ENCODE results near the gene ECD. TPM values are rescaled to one million over a fixed set of nuclear protein-coding genes. Genes with fewer than 3 reads are reported as not detected.
A peak's percentile ranks its signal among the peaks of the same experiment; 100 is the strongest.

The ECD gene
- polyA plus RNA-seq, 2 of the 4 experiments (the other 2 are of a cell fraction) = 26.5 to 53.6 TPM

DNA sequence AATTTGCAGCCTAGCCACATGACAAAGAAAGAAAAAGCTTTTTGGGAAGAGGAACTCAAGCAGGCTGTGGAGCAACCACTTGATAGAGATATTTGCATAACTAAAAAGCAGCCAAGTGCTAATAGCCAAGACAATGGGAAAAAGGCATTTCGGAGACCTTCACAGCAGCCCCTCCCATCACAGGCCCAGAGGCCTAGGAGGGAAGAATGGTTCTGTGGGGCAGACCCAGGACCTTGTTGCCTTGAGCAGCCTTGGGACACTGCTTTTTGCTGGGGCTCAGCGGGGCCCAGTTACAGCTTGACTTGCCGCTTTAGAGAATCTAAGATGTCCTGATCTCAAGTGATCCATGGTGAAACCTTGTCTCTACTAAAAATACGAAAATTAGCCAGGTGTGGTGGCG is 38.6 kb upstream of the ECD start:
- no peak for FAIRE-seq
- CTCF ChIA-PET = interaction anchor here (1.4 to 1.8 kb wide), 3 partner anchors 11 to 38 kb away, joined by 3 to 7 read pairs (median 6); partner anchors contain the start of gene FAM149B1

DNA sequence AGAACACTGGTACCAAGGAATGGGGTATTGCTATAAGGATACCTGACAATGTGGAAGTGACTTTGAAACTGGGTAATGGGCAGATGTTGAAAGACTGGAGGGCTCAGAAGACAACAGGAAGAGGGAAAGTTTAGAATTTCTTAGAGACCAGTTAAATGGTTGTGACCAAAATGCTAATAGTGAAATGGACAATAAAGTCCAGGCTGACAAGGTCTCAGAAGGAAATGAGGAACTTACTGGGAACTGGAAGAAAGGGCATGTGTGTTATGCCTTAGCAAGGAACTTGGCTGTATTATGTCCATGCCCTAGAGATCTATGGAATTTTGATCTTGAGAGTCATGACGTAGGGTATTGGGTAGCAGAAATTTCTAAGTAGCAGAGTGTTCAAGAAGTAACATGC is 38.1 kb upstream of the ECD start:
- H3K9me3 ChIP-seq = peaks cover 8% of the 10 kb centered on the region; the same call in 1 of the 3 replicates
- H3K4me1 ChIP-seq = peaks cover 7% of the 10 kb centered on the region; the same call in 2 of the 3 replicates
- H3K27ac ChIP-seq = no peak overlapping the region
- ChIA-PET CTCF (interaction anchor here (1.4 to 1.8 kb wide), 2 partner anchors 11 to 13 kb away, joined by 3 to 7 read pairs; no protein-coding TSS in a partner anchor), POLR2A (no interaction called here)
- no peak overlapping the region for H3K4me3 ChIP-seq
- ATAC-seq (no peak), FAIRE-seq (no peak), DNase-seq (ENCODE audit: low read depth in 1 of 2, low spot score in 1 of 2) (no peak)
- TF ChIP-seq, protein P1, sequence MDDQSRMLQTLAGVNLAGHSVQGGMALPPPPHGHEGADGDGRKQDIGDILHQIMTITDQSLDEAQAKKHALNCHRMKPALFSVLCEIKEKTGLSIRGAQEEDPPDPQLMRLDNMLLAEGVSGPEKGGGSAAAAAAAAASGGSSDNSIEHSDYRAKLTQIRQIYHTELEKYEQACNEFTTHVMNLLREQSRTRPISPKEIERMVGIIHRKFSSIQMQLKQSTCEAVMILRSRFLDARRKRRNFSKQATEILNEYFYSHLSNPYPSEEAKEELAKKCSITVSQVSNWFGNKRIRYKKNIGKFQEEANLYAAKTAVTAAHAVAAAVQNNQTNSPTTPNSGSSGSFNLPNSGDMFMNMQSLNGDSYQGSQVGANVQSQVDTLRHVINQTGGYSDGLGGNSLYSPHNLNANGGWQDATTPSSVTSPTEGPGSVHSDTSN (IDR thresholded peaks at IDR 0.05) = no peak
- TF ChIP-seq HOXB5 (CRISPR knock-in tag; IDR thresholded peaks at IDR 0.05) = no peak
- no peak for TF ChIP-seq HOXB13 (CRISPR knock-in tag; IDR thresholded peaks at IDR 0.05; ENCODE audit: low read depth)
- no peak for TF ChIP-seq KDM5A (IDR thresholded peaks at IDR 0.05)
- TF ChIP-seq NFE2L2 (conservative IDR thresholded peaks at IDR 0.05; ENCODE audit: low read length) = no peak
- TF ChIP-seq, protein P2, sequence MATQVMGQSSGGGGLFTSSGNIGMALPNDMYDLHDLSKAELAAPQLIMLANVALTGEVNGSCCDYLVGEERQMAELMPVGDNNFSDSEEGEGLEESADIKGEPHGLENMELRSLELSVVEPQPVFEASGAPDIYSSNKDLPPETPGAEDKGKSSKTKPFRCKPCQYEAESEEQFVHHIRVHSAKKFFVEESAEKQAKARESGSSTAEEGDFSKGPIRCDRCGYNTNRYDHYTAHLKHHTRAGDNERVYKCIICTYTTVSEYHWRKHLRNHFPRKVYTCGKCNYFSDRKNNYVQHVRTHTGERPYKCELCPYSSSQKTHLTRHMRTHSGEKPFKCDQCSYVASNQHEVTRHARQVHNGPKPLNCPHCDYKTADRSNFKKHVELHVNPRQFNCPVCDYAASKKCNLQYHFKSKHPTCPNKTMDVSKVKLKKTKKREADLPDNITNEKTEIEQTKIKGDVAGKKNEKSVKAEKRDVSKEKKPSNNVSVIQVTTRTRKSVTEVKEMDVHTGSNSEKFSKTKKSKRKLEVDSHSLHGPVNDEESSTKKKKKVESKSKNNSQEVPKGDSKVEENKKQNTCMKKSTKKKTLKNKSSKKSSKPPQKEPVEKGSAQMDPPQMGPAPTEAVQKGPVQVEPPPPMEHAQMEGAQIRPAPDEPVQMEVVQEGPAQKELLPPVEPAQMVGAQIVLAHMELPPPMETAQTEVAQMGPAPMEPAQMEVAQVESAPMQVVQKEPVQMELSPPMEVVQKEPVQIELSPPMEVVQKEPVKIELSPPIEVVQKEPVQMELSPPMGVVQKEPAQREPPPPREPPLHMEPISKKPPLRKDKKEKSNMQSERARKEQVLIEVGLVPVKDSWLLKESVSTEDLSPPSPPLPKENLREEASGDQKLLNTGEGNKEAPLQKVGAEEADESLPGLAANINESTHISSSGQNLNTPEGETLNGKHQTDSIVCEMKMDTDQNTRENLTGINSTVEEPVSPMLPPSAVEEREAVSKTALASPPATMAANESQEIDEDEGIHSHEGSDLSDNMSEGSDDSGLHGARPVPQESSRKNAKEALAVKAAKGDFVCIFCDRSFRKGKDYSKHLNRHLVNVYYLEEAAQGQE (IDR thresholded peaks at IDR 0.05) = no peak
- TF ChIP-seq NR3C1 (IDR thresholded peaks at IDR 0.05) = no peak
- TF ChIP-seq FOSL2 (IDR thresholded peaks at IDR 0.05) = no peak
- TF ChIP-seq FOSL2 (CRISPR knock-in tag; IDR thresholded peaks at IDR 0.05) = no peak
- H3K4me2 ChIP-seq = no peak overlapping the region
- 98% methylated on average over 1 of the region's 1 CpG for WGBS (ENCODE audit: missing lambda C conversion rate)

More for the DNA sequence above, 38.6 kb upstream of the ECD start:
- POLR2A ChIA-PET = no interaction called here
- peaks cover 7% of the 10 kb centered on the region; the same call in 2 of the 3 replicates for H3K4me1 ChIP-seq
- DNase-seq (ENCODE audit: low read depth in 1 of 2, low spot score in 1 of 2) (no peak), ATAC-seq (no peak)
- H3K4me3 ChIP-seq = no peak overlapping the region
- H3K4me2 ChIP-seq = no peak overlapping the region
- H3K27ac ChIP-seq = no peak overlapping the region
- TF ChIP-seq ZFP36 (IDR thresholded peaks at IDR 0.05; ENCODE audit: borderline replicate concordance, partially characterized antibody) (peak; percentile 42), KDM5A (IDR thresholded peaks at IDR 0.05) (no peak)
- 93% methylated on average over 5 of the region's 5 CpGs for WGBS (ENCODE audit: missing lambda C conversion rate)
- peaks cover 8% of the 10 kb centered on the region; the same call in 1 of the 3 replicates for H3K9me3 ChIP-seq

DNA sequence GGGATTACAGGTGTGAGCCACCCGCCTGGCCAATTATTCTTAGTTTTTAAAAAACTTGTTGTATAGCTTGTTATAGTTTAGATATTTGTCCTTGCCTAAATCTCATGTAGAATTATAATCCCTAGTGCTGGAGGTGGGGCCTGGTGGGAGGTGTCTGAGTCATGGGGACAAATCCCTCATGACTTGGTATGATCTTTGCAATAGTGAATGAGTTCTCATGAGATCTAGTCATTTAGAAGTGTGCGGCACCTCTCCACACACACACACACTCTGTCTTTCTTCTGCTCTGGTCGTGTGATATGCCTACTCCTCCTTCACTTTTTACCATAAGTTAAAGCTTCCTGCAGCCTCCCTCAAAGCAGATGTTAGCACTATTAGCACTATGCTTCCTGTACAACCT is 37.3 kb upstream of the ECD start:
- Histone ChIP-seq H3K4me1 (peaks cover 7% of the 10 kb centered on the region; the same call in 2 of the 3 replicates), H3K27ac (no peak overlapping the region), H3K4me3 (no peak overlapping the region), H3K9me3 (peaks cover 8% of the 10 kb centered on the region; the same call in 1 of the 3 replicates), H3K4me2 (no peak overlapping the region)
- FAIRE-seq (no peak), ATAC-seq (no peak), DNase-seq (ENCODE audit: low read depth in 1 of 2, low spot score in 1 of 2) (no peak)
- CTCF ChIA-PET = interaction anchor here (0.5 to 0.6 kb wide), 2 partner anchors 12 to 951 kb away, joined by 3 read pairs; no protein-coding TSS in a partner anchor
- 83% methylated on average over 3 of the region's 3 CpGs for WGBS (ENCODE audit: missing lambda C conversion rate)
- POLR2A ChIA-PET = no interaction called here
- TF ChIP-seq ZFP36 (IDR thresholded peaks at IDR 0.05; ENCODE audit: borderline replicate concordance, partially characterized antibody) (no peak), CHD2 (IDR thresholded peaks at IDR 0.05; ENCODE audit: low read length, partially characterized antibody) (no peak), POLR2A (IDR thresholded peaks at IDR 0.05; ENCODE audit: low read length) (no peak), ESRRA (IDR thresholded peaks at IDR 0.05; ENCODE audit: borderline replicate concordance, low read length) (no peak), HOXB5 (CRISPR knock-in tag; IDR thresholded peaks at IDR 0.05) (no peak)

DNA sequence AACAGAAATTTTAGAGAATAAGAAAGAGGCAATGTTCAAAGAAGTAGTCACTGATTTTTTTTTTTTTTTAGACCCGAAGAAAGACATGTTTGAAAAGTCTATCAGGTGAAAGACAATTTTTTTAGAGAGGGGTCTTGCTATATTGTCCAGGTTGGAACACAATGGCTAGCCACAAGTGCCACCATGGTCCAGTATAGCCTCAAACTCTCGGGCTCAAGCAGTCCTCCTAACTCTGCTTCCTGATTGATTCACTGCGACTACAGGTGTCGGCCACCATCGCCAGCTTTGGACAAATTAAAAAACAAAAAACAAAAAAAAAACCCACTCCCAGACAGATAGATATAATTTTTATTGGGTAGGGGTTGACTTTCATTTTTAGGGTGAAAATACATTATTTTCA is 22.4 kb upstream of the ECD start:
- Histone ChIP-seq H3K4me1 (no peaks in the 10 kb centered on the region), H3K9me3 (no peaks in the 10 kb centered on the region), H3K4me2 (no peak overlapping the region), H3K27ac (no peak overlapping the region), H3K4me3 (no peak overlapping the region)
- 85% methylated on average over 5 of the region's 5 CpGs for WGBS (ENCODE audit: missing lambda C conversion rate)
- TF ChIP-seq, protein P3, sequence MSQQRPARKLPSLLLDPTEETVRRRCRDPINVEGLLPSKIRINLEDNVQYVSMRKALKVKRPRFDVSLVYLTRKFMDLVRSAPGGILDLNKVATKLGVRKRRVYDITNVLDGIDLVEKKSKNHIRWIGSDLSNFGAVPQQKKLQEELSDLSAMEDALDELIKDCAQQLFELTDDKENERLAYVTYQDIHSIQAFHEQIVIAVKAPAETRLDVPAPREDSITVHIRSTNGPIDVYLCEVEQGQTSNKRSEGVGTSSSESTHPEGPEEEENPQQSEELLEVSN (IDR thresholded peaks at IDR 0.05; ENCODE audit: borderline replicate concordance, low read depth) = no peak
- TF ChIP-seq NPAS2 (CRISPR knock-in tag; IDR thresholded peaks at IDR 0.05; ENCODE audit: borderline replicate concordance) = no peak
- TF ChIP-seq FOXS1 (CRISPR knock-in tag; IDR thresholded peaks at IDR 0.05) = no peak
- TF ChIP-seq, protein P4, sequence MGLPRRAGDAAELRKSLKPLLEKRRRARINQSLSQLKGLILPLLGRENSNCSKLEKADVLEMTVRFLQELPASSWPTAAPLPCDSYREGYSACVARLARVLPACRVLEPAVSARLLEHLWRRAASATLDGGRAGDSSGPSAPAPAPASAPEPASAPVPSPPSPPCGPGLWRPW (IDR thresholded peaks at IDR 0.05) = no peak
- TF ChIP-seq ZC3H11A (IDR thresholded peaks at IDR 0.05) = no peak
- no peak for TF ChIP-seq TP53 (CRISPR knock-in tag; IDR thresholded peaks at IDR 0.05)
- no peak for TF ChIP-seq HOXA7 (CRISPR knock-in tag; IDR thresholded peaks at IDR 0.05)
- TF ChIP-seq CHD2 (IDR thresholded peaks at IDR 0.05; ENCODE audit: low read length, partially characterized antibody) = no peak
- TF ChIP-seq, protein P5, sequence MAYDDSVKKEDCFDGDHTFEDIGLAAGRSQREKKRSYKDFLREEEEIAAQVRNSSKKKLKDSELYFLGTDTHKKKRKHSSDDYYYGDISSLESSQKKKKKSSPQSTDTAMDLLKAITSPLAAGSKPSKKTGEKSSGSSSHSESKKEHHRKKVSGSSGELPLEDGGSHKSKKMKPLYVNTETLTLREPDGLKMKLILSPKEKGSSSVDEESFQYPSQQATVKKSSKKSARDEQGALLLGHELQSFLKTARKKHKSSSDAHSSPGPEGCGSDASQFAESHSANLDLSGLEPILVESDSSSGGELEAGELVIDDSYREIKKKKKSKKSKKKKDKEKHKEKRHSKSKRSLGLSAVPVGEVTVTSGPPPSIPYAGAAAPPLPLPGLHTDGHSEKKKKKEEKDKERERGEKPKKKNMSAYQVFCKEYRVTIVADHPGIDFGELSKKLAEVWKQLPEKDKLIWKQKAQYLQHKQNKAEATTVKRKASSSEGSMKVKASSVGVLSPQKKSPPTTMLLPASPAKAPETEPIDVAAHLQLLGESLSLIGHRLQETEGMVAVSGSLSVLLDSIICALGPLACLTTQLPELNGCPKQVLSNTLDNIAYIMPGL (CRISPR knock-in tag; IDR thresholded peaks at IDR 0.05; ENCODE audit: borderline replicate concordance) = no peak
- ATAC-seq (no peak), FAIRE-seq (no peak), DNase-seq (ENCODE audit: low read depth in 1 of 2, low spot score in 1 of 2) (no peak)
- ChIA-PET POLR2A (interaction anchor here (0.6 kb wide), 1 partner anchor 470 kb away, joined by 3 read pairs; no protein-coding TSS in a partner anchor), CTCF (no interaction called here)
